Stimulated activated CD4-positive, alpha-beta T cell treated with anti-CD3 and anti-CD28 coated beads, Interleukin-1b, Interleukin-23, amount 100 ng/mL, for 4 hours (primary cell): ENCODE data around the gene LPAR5.

ENCODE experiments used
- DNase-seq, 2 donors: peaks; one replicate each; pipeline ENCODE4 v3.0.0-alpha.2; 2020; ENCODE audit warnings: low read depth in 2 of 2

Gene LPAR5

GRCh38 chr12:6635856-6636531 is at the start of gene LPAR5:
Gene LPAR5, minus strand, starts transcription at chr12:6635959. Its CDS starts 14,711 bp downstream, at chr12:6621248.
- no peak for DNase-seq

GRCh38 chr12:6684609-6685008 is 48.9 kb upstream of the LPAR5 start:
- DNase-seq: peak in 1 of 2 donors; percentile 35

- DNase-seq: no peak
Measured at GRCh38 chr12:6676962-6677361, 41.2 kb upstream of the LPAR5 start.

- no peak for DNase-seq
Measured at GRCh38 chr12:6672143-6672542, 36.4 kb upstream of the LPAR5 start.

GRCh38 chr12:6667559-6668210 is 31.9 kb upstream of the LPAR5 start:
- DNase-seq: no peak

- DNase-seq: no peak
Measured at GRCh38 chr12:6666211-6666610, 30.5 kb upstream of the LPAR5 start.

- no peak for DNase-seq
Measured at GRCh38 chr12:6664902-6665301, 29.1 kb upstream of the LPAR5 start.

GRCh38 chr12:6662906-6663742 is 27.4 kb upstream of the LPAR5 start, which contains the start of gene ING4:
Gene ING4, minus strand, starts transcription at chr12:6663119. Its CDS starts 18 bp downstream, at chr12:6663101.
- DNase-seq: peak; percentile 85 to 89

GRCh38 chr12:6662602-6662905 is 26.8 kb upstream of the LPAR5 start:
- no peak for DNase-seq

- no peak for DNase-seq
Measured at GRCh38 chr12:6653987-6654386, 18.2 kb upstream of the LPAR5 start.

- no peak for DNase-seq
Measured at GRCh38 chr12:6653342-6653741, 17.6 kb upstream of the LPAR5 start.

GRCh38 chr12:6652391-6652790 is 16.6 kb upstream of the LPAR5 start:
- no peak for DNase-seq

GRCh38 chr12:6650832-6651231 is 15.1 kb upstream of the LPAR5 start:
- no peak for DNase-seq

- peak in 1 of 2 donors; percentile 36 for DNase-seq
Measured at GRCh38 chr12:6647083-6647604, 11.4 kb upstream of the LPAR5 start, which contains the start of gene ACRBP. Gene ACRBP, minus strand, starts transcription at chr12:6647432. Its CDS starts 66 bp downstream, at chr12:6647366.

- DNase-seq: no peak
Measured at GRCh38 chr12:6646276-6647082, 10.7 kb upstream of the LPAR5 start.

GRCh38 chr12:6644903-6645302 is 9.1 kb upstream of the LPAR5 start:
- DNase-seq: no peak

GRCh38 chr12:6644257-6644596 is 8.5 kb upstream of the LPAR5 start:
- no peak for DNase-seq

GRCh38 chr12:6643569-6644256 is 8.0 kb upstream of the LPAR5 start:
- DNase-seq: no peak

GRCh38 chr12:6641131-6641530 is 5.4 kb upstream of the LPAR5 start:
- no peak for DNase-seq

GRCh38 chr12:6640497-6640896 is 4.7 kb upstream of the LPAR5 start:
- DNase-seq: no peak
